Type B pancreatic cell (in vitro differentiated cells): Measurements from ENCODE around the gene GNPTAB. TPM values are rescaled to one million over a fixed set of nuclear protein-coding genes. Genes with fewer than 3 reads are reported as not detected.

ENCODE experiments used
- DNase-seq: peaks from one replicate; pipeline ENCODE4 v3.0.0; 2021; ENCODE audit warnings: mixed read lengths; ENCODE audit not compliant: unreplicated experiment; ENCODE audit errors: extremely low spot score
- H3K27ac Mint-ChIP-seq: 2 replicates; pipeline ENCODE4 v1.8.0; 2021; ENCODE audit warnings: mild to moderate bottlenecking, mixed read lengths
- H3K27me3 Mint-ChIP-seq: 2 replicates; pipeline ENCODE4 v1.8.0; 2021; ENCODE audit warnings: mixed read lengths
- H3K36me3 Mint-ChIP-seq: 2 replicates; pipeline ENCODE4 v1.8.0; 2021; ENCODE audit warnings: mixed read lengths
- H3K4me1 Mint-ChIP-seq: one replicate; pipeline ENCODE4 v1.8.0; 2021; ENCODE audit warnings: mixed read lengths; ENCODE audit not compliant: unreplicated experiment
- H3K4me3 Mint-ChIP-seq: 2 replicates; pipeline ENCODE4 v1.8.0; 2021; ENCODE audit warnings: mild to moderate bottlenecking, mixed read lengths
- H3K9me3 Mint-ChIP-seq: 2 replicates; pipeline ENCODE4 v1.8.0; 2021; ENCODE audit warnings: mixed read lengths
- CTCF ChIP-seq: fragments of 200-600 bp; sonication (generic); conservative IDR thresholded peaks from 2 replicates; pipeline ENCODE4 v1.5.0; 2021; ENCODE audit warnings: antibody characterized with exemption, mild to moderate bottlenecking
- total RNA-seq: library from RNA; stranded (reverse); gene quantifications from 2 replicates; pipeline ENCODE4 v1.2.1, GENCODE V29; 2021; ENCODE audit warnings: low replicate concordance

The GNPTAB gene
- total RNA-seq, 1 donor from 2014 or later = 29.4 TPM

- peak overlapping the region; percentile 46 for H3K4me3 Mint-ChIP-seq
- no peak overlapping the region for H3K27ac Mint-ChIP-seq
Measured at GRCh38 chr12:101695706-101696105, 135.1 kb downstream of the GNPTAB start.

More at GRCh38 chr12:101695706-101696105, 135.1 kb downstream of the GNPTAB start:
- DNase-seq = no peak
- Mint-ChIP-seq H3K4me1 (peaks cover 39% of the 10 kb centered on the region), H3K27me3 (peaks cover 3% of the 10 kb centered on the region), H3K9me3 (no peaks in the 10 kb centered on the region), H3K36me3 (no peaks in the 10 kb centered on the region)
- no peak for TF ChIP-seq CTCF

Other genes starting within 250 kb of the GNPTAB start
- 5.2 and 18.0 TPM in 2 replicates for gene MYBPC1, start 236.0 kb downstream of the GNPTAB start, total RNA-seq
- gene CHPT1, start 133.3 kb downstream of the GNPTAB start, total RNA-seq = 26.4 and 35.2 TPM in 2 replicates
- 0.07 TPM in 1 of 2 replicates, not detected in the other for gene SYCP3, start 91.5 kb downstream of the GNPTAB start, total RNA-seq
- 12.5 and 20.6 TPM in 2 replicates for gene DRAM1, start 46.6 kb upstream of the GNPTAB start, total RNA-seq
- gene WASHC3, start 231.0 kb upstream of the GNPTAB start, total RNA-seq = 19.2 and 21.1 TPM in 2 replicates